HG02870 (cell line): ENCODE data around the gene PRR4.

Source experiments
- ATAC-seq: cut with Tn5 transposase; IDR thresholded peaks from one replicate; pipeline ENCODE4 v1.9.1; 2021; ENCODE audit warnings: mild to moderate bottlenecking, moderate library complexity; ENCODE audit not compliant: unreplicated experiment

PRR4 gene

DNA sequence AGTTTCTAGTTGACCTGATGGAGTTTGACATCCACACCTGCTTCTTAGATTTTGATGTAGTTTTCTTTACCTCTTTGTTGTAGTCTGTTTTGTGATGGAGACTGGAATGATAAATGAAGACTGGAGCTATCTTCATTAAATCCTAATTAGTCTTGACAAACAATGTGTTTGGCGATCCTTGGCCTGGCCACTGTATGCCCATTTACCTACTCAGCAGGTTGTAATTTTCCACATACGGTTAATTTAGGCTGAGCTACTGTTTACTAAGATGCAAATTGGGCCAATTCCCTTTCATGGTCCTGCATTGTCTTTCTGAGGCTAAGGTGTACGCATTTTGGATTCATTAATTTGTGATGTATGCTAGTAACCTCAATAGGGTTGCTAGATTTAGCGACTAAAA, 46.7 kb downstream of the PRR4 start, which contains the start of gene TAS2R7:
TAS2R7 (minus strand) TSS at position 41 of the 400 bp plus-strand sequence. CDS start 57 bp downstream, outside the sequence.
- ATAC-seq = no peak

- no peak for ATAC-seq
Measured at GRCh38 chr12:10801741-10802140, 47.5 kb downstream of the PRR4 start.
